ENCODE measurements around the gene ST6GALNAC4.
A peak's percentile ranks its signal among the peaks of the same experiment; 100 is the strongest.

The ST6GALNAC4 gene

DNA sequence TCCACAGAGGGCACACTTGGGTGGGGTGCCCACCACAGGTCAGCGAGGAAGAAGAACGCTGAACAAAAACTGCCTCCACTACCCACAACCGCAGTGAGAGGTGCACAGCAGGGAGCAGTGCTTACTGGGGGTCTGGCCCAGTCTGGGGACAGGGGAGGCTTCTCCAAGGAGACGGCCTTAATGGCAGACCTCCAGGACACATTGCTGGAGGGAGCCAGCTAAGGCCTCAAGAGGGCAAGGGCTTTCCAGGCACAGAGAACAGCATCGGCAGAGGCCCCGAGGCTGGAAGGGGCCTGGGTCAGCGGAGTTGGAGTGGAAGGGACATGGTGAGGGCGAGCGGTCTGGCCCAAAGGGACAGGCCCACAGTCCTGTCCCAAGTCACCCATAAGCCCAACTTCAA is 29.1 kb upstream of the ST6GALNAC4 start:
- no peak for DNase-seq

- no peak for DNase-seq
These were observed 28.5 kb upstream of the ST6GALNAC4 start for GRCh38 chr9:127945338-127945737.

DNA sequence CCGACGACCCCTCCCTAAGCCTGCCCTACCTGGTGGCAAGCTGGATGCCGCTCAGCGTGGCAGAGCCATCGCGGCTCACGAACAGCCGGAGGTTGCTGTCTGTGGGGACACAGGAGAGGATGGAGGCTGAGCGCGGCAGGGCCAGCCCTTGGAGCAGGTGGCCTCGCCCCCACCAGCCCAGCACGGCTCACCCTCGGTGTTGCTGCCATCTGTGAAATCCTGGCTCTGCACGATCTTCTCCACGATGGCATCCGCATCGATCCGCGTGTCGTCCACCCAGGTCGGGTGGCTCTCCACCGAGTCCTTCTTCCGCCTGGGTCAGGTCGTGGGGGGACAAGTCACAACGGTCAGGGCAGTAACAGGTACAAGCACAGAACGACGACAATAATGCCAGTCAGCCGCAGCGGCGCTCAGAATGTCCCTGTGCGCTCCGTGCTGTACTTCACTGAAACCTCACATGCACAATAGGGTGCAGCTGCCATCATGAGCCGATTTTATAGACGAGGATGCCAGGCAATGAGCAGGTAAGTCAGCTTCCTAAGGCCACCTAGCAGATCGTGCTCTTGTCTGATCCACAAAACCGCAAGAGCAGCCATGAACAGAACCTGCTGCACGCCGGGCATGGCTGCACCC is 27.9 kb upstream of the ST6GALNAC4 start:
- no peak for DNase-seq

DNA sequence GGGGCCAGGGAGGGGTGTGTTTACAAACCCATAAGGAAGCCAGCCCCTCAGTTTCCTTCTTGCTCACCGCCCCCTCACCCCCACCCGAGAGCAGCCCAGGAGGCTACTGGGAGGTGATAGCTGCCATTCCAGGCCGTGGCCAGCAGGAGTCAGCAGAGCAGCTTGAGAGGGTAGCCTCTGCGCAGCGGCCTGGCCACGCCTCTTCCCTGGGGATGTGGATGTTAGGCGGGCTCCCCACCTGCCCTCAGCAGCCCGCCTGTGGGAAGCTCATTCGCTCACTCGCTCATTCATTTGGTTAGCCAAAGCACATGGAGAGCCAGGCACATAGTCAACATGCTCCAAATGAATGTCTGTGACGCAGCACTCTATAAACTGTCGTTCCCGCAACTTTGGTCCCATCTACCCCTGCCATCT is 26.9 kb upstream of the ST6GALNAC4 start:
- peak; percentile 82 for DNase-seq

DNA sequence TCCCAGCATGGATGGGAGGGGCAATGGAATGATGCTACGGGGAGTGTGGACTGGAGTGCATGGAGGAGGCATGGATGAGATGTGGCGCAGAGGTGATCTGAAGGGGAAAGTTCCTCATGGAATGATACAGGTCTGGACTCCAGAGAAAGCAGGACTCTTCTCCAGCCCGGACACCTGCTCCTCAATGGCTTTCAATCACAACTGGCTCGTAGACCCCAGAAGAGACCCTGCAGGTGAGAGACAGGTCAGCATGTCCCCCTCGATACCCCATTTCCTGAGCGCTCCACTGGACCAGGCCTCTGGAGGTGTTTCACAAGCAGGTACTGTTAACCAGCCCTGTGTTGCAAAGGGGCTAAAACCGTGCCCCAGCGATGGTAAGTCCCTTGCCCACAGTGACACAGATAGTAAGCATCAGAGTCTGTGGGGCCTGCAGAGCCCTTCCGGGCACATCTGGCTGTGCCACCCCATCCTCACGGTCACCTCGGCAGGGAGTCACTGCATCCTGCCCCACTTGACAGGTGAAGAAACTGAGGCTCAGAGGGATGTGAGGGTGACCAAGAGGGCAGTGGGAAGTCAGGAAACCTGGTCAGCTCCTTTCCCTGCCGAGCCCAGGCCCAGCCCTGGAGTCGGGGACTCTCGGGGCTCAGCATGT is 26.3 kb upstream of the ST6GALNAC4 start:
- DNase-seq = no peak

DNA sequence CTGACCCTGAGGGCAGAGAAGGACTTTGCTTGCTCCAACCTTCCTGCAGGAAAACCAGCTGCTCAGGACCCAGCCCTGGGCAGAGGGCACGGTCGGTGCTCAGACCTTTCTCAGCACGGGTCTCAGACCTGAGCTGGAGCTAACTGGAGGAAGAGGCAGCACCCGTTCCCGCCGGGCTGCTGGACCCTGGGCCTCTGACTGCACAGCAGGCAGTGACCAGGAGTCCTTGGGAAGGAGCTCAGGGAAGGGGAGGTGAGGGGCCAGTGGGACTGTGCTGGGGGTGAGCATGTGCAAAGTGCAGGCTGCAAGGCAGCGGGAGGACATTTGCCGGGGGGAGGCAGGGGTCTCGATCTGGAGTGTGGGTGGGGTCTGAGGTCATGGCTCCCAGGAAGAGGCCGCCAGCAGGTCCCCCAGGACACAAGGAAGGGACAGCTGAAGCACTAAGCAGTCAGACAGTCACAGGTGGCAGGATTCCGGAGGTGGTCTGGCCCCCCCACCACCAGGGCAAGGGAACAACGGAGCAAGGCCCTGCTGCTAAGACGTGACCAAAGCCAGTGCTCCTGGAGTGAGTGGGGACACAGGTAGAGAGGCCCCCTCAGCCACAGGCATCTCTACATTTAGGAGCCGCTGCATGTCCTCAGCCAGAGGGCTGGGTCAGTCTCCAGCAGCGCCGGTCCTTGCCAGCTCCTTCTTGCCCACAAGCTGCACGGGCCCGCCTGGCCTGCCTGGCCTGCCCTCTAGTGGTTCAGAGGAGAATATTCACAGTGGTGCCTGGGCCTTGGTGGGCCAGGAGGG is 25.6 kb upstream of the ST6GALNAC4 start:
- DNase-seq = peak; percentile 69

DNA sequence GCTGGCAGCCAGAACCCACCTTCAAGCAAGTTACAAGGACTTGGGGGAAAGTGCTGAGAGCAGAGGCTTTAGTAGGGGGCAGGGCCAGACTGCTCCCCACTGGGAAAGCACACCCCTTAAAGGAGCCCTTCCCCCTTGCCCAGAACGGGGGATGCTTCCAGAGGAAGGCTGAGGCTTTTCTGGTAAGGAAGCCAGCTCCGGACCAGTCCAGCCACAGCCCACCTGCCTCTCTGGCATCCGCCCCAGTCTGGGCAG is 25.0 kb upstream of the ST6GALNAC4 start:
- DNase-seq = no peak

DNA sequence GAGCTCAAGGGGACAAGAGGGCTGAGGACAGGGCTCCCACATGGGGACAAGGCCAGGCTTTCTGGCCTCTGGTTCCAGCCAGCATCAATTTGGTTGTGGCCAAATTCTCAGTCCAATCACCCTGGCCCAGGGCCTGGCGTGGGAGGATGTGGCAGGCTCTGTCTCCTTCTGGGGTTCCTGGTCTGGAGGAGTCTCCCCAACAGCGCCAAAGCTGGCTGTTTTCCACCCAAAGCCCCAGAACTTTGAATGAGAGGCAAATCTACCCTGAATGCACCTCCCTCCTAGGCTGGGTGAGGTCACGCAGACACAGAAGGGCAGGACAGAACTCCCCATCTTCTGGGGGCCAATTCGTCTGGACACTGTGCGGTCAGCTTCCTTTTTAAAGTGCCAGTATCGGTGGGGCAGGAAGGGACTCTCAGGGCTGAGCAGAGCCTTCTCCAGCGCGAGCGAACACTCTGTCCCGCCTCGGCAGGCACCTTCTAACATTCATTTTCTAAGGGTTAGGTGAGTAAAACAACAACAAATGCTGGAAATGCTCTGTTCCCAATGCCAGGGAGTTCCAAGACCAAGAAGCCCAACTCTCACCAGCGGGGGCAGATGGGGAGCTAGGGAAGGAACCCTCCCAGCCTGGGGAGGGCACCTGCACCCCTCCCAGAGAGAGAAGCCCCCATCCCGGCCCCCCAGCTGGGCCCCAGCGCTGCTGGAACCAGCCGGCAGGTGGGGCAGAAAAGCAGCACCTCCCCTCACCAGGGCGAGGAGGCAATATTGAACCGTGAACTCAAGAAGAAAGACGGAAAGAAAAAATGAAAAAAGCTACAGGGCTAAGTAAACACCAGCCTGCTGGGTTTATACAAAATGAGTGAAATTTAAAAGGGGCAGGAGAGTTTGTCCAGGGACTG is 24.5 kb upstream of the ST6GALNAC4 start:
- DNase-seq = no peak

- no peak for DNase-seq
These were observed 23.8 kb upstream of the ST6GALNAC4 start for GRCh38 chr9:127940593-127940992.

DNA sequence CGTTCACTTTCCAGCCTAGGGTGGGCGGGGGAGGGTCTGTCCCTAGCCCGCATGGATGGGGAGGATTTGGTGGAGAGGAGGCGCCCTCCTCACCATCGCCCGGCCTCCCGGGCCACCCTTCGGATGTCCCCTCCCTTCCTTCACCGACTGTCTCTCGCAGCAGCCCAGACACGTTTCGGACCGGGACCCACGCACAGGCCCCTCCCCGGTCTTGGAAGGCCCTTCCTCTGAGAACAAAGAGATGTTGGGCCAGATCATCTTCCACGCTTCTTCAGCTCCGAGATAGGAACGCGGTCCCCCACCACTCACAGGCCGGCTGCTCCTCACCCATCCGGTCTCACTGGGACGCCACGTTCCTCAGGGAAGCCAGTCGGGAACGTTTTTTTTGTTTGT is 21.5 kb upstream of the ST6GALNAC4 start:
- DNase-seq = peak; percentile 67

DNA sequence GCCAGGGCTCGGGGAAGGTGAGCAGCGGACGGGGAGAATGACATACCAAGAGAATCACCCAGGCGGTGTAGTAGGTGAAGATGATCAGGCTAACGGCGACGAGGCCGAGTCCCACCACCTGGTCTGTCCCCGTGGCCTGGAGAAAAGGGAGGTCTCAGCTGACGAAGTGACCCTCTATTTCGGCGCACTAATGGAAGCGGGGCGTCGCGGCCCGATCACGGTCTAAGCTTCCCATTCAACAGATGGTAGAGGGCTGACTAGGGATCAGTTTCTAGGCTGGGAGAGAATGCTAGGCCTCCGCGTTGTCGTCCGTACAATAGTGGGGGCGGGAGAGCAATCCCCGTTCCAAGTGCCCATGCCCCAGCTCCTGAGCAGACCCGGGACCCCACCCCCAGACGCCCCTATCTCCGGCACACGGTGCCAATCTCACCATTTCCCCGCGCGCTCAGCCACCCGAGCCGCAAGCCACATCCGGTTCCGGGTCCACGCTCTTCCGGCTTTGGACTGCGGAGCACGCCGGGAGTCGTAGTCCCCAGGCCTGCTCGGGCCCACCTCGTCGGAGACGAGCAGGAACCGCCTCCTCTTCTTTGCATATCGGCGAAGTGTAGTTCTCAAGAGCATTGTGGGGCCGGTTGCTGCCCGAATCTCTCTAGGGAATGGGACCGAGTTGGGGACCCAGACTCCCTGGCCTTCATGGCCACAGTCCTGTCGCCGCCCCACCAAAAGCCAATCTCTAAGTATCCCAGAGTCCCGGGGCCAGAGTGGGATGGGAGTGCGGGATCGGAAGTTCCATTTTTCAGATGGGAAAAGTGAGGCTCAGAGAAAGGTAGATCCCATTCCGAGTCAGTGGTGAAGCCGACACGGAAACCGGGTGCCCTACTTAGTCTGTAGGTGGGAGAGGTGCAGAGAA is 20.8 kb upstream of the ST6GALNAC4 start, which contains the start of gene DPM2:
Gene DPM2, minus strand, starts transcription at position 467 of the 910 bp plus-strand sequence. Its CDS starts 34 bp downstream, at position 433.
- DNase-seq = peak; percentile 93

DNA sequence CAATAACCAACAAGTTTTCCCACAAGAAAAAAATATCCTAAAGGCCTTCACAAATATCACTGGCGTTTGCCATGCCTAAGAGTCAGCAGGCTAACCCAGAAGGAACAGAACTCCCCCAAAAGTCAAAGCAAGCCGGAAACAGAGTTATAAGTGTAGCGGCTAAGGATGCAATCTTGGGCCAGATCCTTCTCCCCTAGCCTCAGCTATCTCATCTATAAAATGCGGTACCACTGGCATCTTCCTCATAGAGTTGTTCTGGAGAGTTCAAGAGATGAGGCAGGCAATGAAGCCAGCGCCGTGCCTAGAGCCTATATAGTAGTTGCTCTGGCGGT is 20.2 kb upstream of the ST6GALNAC4 start:
- DNase-seq = no peak

DNA sequence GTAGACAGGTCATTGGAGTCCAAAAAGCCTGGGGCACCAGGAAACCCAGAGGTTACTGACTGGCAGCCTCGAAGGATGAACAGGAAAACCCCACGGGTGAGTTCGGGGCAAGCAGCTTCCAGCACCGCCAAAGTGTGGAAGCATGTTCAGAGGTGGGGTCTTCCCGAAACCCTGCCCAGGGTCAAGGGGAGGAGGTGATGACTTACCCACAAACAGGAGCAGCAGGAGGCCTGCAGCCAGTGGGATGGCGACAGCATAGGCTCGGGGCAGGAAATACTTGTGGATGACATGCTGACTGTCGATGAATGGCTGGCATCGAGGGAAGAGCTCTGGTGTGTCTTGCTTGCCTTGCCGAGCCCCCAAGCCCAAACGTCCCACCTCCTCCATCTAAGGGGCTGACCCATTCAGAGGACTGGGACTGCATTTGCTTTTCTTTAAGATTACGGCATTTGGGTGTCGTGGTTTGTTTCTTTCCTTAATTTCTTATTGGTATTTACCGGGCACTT is 19.6 kb upstream of the ST6GALNAC4 start:
- no peak for DNase-seq

GRCh38 chr9:127935765-127936221 is 19.0 kb upstream of the ST6GALNAC4 start:
- no peak for DNase-seq

- DNase-seq = no peak
These were observed 18.1 kb upstream of the ST6GALNAC4 start for GRCh38 chr9:127934986-127935385.

GRCh38 chr9:127934248-127934647 is 17.4 kb upstream of the ST6GALNAC4 start:
- no peak for DNase-seq

- no peak for DNase-seq
These were observed 14.4 kb upstream of the ST6GALNAC4 start for GRCh38 chr9:127931092-127931881.

DNA sequence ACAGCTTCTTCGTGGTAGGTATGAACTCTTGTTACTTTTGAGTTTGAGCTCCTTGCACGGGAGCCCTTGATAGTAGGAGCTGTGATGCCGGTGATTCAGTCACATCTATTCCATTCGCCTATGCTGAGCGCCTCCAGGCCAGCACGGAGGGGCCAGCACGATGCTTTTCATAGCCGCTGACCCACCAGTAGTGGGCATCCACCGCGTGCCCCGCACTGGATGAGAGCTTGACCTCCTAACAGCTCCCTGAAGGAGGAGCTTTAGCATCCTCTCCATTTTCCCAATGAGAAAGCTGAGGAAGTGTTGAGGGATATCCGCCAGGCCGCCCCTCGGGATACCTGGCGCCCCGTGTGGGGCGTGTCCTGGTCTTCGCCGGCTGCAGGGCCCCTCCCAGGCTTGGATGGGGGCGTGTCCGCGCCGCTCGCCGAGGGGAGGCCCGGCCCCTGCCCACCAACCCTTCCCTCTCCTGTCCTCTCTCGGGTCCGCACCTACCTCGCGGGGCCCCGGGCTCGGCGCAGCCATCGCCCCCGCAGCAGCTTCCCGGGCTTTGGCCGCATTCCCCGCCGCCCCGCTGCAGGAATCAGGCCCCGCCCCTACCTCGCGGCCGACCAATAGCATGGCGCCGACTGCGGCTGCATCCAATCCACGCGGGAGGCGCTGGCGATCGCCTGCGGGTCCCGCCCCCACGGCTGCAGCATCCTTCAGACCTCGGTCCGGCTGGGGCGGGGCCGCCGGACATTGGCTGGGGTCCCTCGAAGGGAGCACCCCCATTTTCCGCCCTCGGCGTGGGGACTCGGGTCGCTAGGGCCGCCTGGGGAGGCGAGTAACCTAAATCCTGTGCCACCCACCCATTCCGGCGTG is 13.6 kb upstream of the ST6GALNAC4 start, which contains the start of gene PIP5KL1:
Gene PIP5KL1, minus strand, starts transcription at position 547 of the 861 bp plus-strand sequence. Its CDS starts 25 bp downstream, at position 522.
- peak; percentile 91 for DNase-seq

DNA sequence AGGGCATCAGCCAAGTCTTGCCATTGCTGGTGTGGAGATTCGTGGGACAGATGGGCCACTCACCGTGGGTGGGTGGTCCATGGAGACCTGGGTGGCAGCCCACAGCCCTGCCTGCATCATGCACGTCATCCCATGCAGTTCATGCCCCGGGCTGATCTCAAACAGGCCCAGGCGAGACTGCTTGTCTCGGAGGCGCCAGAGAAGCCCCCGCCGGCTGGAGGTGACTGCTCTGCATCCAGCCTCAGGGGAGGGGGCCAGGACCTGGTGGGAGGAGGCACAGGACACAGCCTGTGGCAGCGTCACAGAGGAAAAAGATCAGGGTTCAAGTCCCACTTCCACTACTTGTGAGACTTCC is 12.8 kb upstream of the ST6GALNAC4 start:
- DNase-seq = no peak
